NCI-H1092 (cell line): ENCODE results near the gene SLC16A7.
"Not testable (repeated sequence)": the region's sequence is repeated elsewhere in the genome, so short reads cannot be mapped to it uniquely, and the experiment has no call there.

Experiments
- DNase-seq: peaks from one replicate; lab custom pipeline; 2025; lab: John Stamatoyannopoulos, UW

The SLC16A7 gene

GRCh38 chr12:59595883-59596540 is at the start of gene SLC16A7:
Gene SLC16A7, plus strand, starts transcription at chr12:59596029. Its CDS starts 108,773 bp downstream, at chr12:59704802.
- DNase-seq: peak; percentile 72

GRCh38 chr12:59548930-59549329 is 46.9 kb upstream of the SLC16A7 start:
- DNase-seq: no peak

GRCh38 chr12:59559696-59560095 is 36.1 kb upstream of the SLC16A7 start:
- DNase-seq: no peak

- DNase-seq: no peak
Observed at GRCh38 chr12:59570145-59570544, 25.7 kb upstream of the SLC16A7 start.

- no peak for DNase-seq
Observed at GRCh38 chr12:59574406-59574805, 21.4 kb upstream of the SLC16A7 start.

GRCh38 chr12:59575826-59576225 is 20.0 kb upstream of the SLC16A7 start:
- DNase-seq: no peak

- DNase-seq: no peak
Observed at GRCh38 chr12:59578254-59578653, 17.6 kb upstream of the SLC16A7 start.

GRCh38 chr12:59579631-59580030 is 16.2 kb upstream of the SLC16A7 start:
- no peak for DNase-seq

- DNase-seq: no peak
Observed at GRCh38 chr12:59580050-59580449, 15.8 kb upstream of the SLC16A7 start.

GRCh38 chr12:59583003-59583712 is 12.7 kb upstream of the SLC16A7 start:
- DNase-seq: no peak

GRCh38 chr12:59587710-59588109 is 8.1 kb upstream of the SLC16A7 start:
- no peak for DNase-seq

- DNase-seq: no peak
Observed at GRCh38 chr12:59593761-59594160, 2.1 kb upstream of the SLC16A7 start.

GRCh38 chr12:59594943-59595500 is 807 bp upstream of the SLC16A7 start:
- DNase-seq: no peak

GRCh38 chr12:59595565-59595882 is 305 bp upstream of the SLC16A7 start:
- DNase-seq: no peak

GRCh38 chr12:59597385-59597781 is 1.6 kb downstream of the SLC16A7 start:
- DNase-seq: no peak

- no peak for DNase-seq
Observed at GRCh38 chr12:59600171-59600570, 4.3 kb downstream of the SLC16A7 start.

GRCh38 chr12:59603754-59604153 is 7.9 kb downstream of the SLC16A7 start:
- DNase-seq: no peak

- not testable (repeated sequence) for DNase-seq
Observed at GRCh38 chr12:59612823-59613434, 17.1 kb downstream of the SLC16A7 start.

- no peak for DNase-seq
Observed at GRCh38 chr12:59615392-59616165, 19.8 kb downstream of the SLC16A7 start.

- no peak for DNase-seq
Observed at GRCh38 chr12:59619461-59620240, 23.8 kb downstream of the SLC16A7 start.

GRCh38 chr12:59620326-59620725 is 24.5 kb downstream of the SLC16A7 start:
- DNase-seq: no peak
